ENCODE measurements around the gene ACLY. TPM values are rescaled to one million over a fixed set of nuclear protein-coding genes. Genes with fewer than 3 reads are reported as not detected.
A peak's percentile ranks its signal among the peaks of the same experiment; 100 is the strongest.

Gene ACLY
- total and polyA plus RNA-seq, 2 of the 13 experiments (the other 11 are each of a cell fraction or from before 2014, with no cell fraction given), result 111 to 218 TPM

DNA sequence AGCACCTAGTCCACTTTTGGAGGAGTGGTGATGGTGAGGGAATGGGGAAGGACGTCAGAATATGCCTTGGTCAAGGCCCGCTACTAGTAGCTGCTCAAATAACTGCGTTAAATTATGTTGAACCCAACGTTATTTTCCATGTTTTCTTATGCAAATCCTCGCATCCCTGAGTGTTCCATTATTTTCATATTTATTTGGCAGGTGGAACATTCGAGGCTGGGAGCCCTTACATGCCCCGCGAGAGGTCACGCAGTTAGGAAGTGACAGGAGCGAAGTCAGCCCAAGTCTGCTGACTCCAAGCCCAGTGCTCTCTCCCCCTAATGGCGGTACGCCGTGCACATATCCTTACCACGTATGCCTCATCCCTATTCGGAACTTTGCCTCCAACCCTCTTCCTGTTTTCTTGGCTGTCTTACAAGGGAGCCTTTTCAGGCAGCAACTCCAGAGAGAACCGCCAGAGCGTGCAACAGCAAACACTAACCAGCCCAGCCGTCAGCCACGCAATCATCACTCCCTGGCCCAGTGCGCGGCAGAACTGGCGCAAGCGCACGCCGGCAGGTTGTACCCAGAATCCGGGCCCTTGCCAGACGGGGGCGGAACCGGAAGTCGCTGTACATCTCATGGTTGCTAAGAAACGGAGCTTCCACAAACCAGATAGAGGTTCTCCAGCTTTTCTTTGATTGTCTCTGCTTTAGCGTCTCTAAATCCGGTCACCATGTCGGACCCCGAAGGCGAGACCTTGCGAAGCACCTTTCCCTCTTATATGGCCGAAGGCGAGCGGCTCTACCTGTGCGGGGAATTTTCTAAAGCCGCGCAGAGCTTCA is 11.5 kb upstream of the ACLY start, which contains the start of gene ODAD4 (continued):
- TF ChIP-seq, protein P1, sequence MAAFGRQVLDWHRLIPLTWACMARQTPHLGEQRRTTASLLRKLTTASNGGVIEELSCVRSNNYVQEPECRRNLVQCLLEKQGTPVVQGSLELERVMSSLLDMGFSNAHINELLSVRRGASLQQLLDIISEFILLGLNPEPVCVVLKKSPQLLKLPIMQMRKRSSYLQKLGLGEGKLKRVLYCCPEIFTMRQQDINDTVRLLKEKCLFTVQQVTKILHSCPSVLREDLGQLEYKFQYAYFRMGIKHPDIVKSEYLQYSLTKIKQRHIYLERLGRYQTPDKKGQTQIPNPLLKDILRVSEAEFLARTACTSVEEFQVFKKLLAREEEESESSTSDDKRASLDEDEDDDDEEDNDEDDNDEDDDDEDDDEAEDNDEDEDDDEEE (CRISPR knock-in tag; IDR thresholded peaks at IDR 0.05), result peak; percentile 91
- no peak for TF ChIP-seq NCOA5 (CRISPR knock-in tag; IDR thresholded peaks at IDR 0.05)
- peak; percentile 72 for TF ChIP-seq FOSL2 (CRISPR knock-in tag; IDR thresholded peaks at IDR 0.05)
- no peak for TF ChIP-seq MTA3 (CRISPR knock-in tag; IDR thresholded peaks at IDR 0.05)
- peak; percentile 63 for TF ChIP-seq RBFOX2 (IDR thresholded peaks at IDR 0.05; ENCODE audit: low read depth, low read length)
- peak; percentile 91 for TF ChIP-seq ZBTB20 (CRISPR knock-in tag; IDR thresholded peaks at IDR 0.05; ENCODE audit: borderline replicate concordance, low read depth)
- no peak for TF ChIP-seq ZNF326 (CRISPR knock-in tag; IDR thresholded peaks at IDR 0.05; ENCODE audit: borderline replicate concordance)
- peak; percentile 98 for TF ChIP-seq ZNF501 (CRISPR knock-in tag; IDR thresholded peaks at IDR 0.05)
- TF ChIP-seq KLF13 (CRISPR knock-in tag; IDR thresholded peaks at IDR 0.05), result no peak
- TF ChIP-seq ZNF850 (CRISPR knock-in tag; conservative IDR thresholded peaks at IDR 0.05), result no peak
- TF ChIP-seq TSC22D2 (CRISPR knock-in tag; IDR thresholded peaks at IDR 0.05; ENCODE audit: borderline replicate concordance), result no peak
- no peak for TF ChIP-seq HNRNPH1 (optimal IDR thresholded peaks at IDR 0.05; ENCODE audit: low read depth, low read length)
- peak; percentile 68; the same call in 1 of the 2 replicates for TF ChIP-seq ZFP41 (CRISPR knock-in tag; IDR thresholded peaks at IDR 0.05; ENCODE audit: borderline replicate concordance)
- TF ChIP-seq CBX2 (IDR thresholded peaks at IDR 0.05; ENCODE audit: low read depth, low read length), result no peak
- TF ChIP-seq CBX2 (CRISPR knock-in tag; IDR thresholded peaks at IDR 0.05; ENCODE audit: low read depth), result no peak
- TF ChIP-seq, protein P2, sequence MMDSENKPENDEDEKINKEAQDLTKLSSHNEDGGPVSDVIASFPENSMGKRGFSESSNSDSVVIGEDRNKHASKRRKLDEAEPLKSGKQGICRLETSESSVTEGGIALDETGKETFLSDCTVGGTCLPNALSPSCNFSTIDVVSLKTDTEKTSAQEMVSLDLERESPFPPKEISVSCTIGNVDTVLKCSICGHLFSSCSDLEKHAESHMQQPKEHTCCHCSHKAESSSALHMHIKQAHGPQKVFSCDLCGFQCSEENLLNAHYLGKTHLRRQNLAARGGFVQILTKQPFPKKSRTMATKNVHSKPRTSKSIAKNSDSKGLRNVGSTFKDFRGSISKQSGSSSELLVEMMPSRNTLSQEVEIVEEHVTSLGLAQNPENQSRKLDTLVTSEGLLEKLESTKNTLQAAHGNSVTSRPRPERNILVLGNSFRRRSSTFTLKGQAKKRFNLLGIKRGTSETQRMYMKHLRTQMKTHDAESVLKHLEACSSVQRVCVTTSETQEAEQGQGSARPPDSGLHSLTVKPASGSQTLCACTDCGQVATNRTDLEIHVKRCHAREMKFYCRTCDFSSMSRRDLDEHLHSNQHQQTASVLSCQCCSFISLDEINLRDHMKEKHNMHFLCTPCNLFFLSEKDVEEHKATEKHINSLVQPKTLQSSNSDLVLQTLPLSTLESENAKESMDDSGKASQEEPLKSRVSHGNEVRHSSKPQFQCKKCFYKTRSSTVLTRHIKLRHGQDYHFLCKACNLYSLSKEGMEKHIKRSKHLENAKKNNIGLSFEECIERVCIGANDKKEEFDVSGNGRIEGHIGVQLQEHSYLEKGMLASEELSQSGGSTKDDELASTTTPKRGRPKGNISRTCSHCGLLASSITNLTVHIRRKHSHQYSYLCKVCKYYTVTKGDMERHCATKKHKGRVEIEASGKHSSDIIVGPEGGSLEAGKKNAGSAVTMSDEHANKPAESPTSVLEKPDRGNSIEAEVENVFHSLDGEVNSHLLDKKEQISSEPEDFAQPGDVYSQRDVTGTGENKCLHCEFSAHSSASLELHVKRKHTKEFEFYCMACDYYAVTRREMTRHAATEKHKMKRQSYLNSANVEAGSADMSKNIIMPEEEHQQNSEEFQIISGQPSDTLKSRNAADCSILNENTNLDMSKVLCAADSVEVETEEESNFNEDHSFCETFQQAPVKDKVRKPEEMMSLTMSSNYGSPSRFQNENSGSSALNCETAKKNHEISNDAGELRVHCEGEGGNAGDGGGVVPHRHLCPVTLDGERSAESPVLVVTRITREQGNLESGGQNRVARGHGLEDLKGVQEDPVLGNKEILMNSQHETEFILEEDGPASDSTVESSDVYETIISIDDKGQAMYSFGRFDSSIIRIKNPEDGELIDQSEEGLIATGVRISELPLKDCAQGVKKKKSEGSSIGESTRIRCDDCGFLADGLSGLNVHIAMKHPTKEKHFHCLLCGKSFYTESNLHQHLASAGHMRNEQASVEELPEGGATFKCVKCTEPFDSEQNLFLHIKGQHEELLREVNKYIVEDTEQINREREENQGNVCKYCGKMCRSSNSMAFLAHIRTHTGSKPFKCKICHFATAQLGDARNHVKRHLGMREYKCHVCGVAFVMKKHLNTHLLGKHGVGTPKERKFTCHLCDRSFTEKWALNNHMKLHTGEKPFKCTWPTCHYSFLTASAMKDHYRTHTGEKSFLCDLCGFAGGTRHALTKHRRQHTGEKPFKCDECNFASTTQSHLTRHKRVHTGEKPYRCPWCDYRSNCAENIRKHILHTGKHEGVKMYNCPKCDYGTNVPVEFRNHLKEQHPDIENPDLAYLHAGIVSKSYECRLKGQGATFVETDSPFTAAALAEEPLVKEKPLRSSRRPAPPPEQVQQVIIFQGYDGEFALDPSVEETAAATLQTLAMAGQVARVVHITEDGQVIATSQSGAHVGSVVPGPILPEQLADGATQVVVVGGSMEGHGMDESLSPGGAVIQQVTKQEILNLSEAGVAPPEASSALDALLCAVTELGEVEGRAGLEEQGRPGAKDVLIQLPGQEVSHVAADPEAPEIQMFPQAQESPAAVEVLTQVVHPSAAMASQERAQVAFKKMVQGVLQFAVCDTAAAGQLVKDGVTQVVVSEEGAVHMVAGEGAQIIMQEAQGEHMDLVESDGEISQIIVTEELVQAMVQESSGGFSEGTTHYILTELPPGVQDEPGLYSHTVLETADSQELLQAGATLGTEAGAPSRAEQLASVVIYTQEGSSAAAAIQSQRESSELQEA (CRISPR knock-in tag; IDR thresholded peaks at IDR 0.05; ENCODE audit: not compliant biosample characterization), result peak; percentile 90
- peak; percentile 31; the same call in 1 of the 2 replicates for TF ChIP-seq ZNF652 (CRISPR knock-in tag; IDR thresholded peaks at IDR 0.05; ENCODE audit: borderline replicate concordance, low read depth)
- no peak for TF ChIP-seq ZNF234 (CRISPR knock-in tag; conservative IDR thresholded peaks at IDR 0.05)
- no peak for TF ChIP-seq ZNF549 (CRISPR knock-in tag; IDR thresholded peaks at IDR 0.05)
- peak; percentile 39 for TF ChIP-seq IKZF4 (CRISPR knock-in tag; IDR thresholded peaks at IDR 0.05; ENCODE audit: borderline replicate concordance, low read depth, not compliant biosample characterization)
- TF ChIP-seq NCOA2 (CRISPR knock-in tag; IDR thresholded peaks at IDR 0.05), result peak; percentile 81
- TF ChIP-seq KDM6A (CRISPR knock-in tag; IDR thresholded peaks at IDR 0.05; ENCODE audit: low read depth), result peak; percentile 60; the same call in 1 of the 2 replicates

Measured in HepG2 (cell line).